ENCODE data around the gene FASN.

FASN gene

DNA sequence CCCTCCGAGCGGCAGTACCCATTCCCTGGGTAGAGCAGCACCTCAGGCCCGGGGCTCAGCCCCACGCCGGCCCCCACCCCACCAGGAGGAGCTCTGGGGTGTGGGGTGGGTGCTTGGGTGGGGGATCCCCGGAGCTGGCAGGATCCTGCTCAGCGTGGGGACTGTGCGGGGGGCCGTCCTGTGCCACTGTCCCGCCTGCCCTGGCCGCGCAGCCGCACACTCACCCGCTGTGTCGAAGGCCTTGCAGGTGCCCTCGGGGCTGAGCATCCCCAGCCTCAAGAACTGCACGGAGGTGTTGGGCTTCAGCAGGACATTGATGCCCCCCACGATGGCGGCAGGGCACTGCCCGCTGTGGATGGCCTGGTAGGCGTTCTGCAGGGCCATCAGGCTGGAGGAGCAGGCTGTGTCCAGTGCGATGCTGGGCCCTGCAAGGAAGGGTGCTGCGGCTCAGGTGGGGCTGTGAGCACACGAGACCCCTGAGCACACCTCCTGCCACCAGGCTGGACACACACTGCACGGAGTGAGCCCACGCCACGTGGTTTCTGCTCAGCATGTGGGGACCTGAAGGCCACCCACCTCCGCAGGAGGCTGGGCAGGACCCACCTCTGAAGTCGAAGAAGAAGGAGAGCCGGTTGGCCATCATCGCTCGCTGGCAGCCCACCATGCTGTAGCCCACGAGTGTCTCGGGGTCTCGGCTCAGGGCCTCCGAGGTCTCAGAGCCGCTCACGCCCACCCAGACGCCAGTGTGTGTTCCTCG, 4.9 kb downstream of the FASN start:
- no peak for DNase-seq (ENCODE audit: low spot score)
- TF ChIP-seq, protein P1, sequence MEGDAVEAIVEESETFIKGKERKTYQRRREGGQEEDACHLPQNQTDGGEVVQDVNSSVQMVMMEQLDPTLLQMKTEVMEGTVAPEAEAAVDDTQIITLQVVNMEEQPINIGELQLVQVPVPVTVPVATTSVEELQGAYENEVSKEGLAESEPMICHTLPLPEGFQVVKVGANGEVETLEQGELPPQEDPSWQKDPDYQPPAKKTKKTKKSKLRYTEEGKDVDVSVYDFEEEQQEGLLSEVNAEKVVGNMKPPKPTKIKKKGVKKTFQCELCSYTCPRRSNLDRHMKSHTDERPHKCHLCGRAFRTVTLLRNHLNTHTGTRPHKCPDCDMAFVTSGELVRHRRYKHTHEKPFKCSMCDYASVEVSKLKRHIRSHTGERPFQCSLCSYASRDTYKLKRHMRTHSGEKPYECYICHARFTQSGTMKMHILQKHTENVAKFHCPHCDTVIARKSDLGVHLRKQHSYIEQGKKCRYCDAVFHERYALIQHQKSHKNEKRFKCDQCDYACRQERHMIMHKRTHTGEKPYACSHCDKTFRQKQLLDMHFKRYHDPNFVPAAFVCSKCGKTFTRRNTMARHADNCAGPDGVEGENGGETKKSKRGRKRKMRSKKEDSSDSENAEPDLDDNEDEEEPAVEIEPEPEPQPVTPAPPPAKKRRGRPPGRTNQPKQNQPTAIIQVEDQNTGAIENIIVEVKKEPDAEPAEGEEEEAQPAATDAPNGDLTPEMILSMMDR (IDR thresholded peaks at IDR 0.05; ENCODE audit: extremely low read depth, missing control alignments) = no peak

DNA sequence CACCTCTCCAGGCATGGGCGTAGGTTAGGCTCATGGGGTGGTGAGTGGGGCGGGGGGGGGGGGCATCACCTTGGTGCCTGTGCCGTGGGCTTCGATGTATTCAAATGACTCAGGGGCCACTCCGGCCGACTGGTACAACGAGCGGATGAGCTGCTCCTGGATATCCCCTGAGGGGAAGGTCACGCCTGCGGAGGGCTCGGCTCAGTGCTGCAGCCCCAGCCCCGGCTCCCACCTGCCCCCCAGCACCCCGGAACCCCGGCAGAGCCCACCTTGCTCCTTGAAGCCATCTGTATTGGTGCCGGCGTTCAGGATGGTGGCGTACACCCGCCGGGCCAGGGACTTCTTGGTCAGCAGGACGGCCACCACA, 5.4 kb downstream of the FASN start:
- TF ChIP-seq, protein P1 (IDR thresholded peaks at IDR 0.05; ENCODE audit: extremely low read depth, missing control alignments) = no peak
- no peak for DNase-seq (ENCODE audit: low spot score)

DNA sequence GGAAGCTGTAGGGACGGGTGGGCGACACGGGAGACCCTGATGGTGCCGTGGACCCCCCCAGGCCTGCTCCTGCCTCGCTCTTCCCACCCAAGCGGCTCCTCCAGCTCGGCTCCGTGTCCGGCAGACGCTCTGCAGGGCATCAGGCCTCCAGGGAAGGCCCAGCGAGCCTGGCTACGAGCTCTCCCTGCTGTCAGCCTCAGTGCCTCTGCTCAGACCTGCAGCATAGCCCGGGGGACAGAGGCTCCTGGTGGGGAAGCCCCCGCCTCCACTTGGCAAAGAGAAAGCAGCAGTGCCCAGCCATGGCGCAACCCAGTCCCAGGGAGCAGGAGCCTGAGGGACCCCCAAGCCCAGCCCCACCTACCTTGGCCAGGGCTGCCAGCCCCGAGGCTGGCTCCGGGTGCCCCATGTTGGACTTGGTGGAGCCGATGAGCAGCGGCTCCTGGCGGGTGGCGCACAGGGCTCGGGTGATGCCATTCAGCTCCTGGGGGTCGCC, 5.9 kb downstream of the FASN start:
- DNase-seq (ENCODE audit: low spot score) = no peak
- TF ChIP-seq, protein P1 (IDR thresholded peaks at IDR 0.05; ENCODE audit: extremely low read depth, missing control alignments) = no peak

DNA sequence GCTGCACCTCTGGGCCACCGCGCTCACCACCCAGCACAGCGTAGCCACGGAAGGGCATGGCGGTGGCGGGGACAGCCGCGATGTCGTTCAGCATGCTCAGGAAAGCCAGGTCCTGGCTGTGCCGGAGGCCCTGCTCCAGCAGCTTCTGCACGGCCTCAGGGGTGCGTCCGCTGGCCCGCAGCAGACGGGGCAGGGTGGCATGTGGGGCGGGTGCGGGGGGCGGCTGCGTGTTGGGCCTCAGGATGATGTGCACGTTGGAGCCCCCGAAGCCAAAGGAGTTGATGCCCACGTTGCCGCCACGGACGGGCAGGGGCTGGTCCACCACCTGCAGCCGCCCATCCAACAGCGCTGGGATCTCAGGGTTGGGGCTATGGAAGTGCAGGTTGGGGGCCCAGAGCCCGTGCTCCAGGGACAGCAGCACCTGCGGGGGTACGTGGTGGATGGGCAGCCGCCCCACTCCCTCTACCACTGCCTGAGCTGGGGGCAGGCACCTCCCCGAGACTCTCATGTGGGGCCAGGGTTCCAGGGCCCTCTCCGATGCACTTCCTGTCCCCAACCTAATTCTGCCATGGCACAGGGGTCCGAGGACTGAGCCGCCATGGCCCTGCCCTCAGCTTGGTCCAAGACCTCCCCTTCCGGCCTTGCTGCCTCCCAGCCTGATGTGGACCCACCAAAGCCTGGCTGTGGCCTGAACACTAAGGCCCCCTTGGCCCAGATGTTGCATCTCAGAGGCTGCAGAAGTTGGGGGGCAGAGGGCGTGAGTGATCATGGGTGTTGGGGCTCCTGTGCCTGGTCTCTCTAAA, 6.6 kb downstream of the FASN start:
- TF ChIP-seq, protein P1 (IDR thresholded peaks at IDR 0.05; ENCODE audit: extremely low read depth, missing control alignments) = no peak

DNA sequence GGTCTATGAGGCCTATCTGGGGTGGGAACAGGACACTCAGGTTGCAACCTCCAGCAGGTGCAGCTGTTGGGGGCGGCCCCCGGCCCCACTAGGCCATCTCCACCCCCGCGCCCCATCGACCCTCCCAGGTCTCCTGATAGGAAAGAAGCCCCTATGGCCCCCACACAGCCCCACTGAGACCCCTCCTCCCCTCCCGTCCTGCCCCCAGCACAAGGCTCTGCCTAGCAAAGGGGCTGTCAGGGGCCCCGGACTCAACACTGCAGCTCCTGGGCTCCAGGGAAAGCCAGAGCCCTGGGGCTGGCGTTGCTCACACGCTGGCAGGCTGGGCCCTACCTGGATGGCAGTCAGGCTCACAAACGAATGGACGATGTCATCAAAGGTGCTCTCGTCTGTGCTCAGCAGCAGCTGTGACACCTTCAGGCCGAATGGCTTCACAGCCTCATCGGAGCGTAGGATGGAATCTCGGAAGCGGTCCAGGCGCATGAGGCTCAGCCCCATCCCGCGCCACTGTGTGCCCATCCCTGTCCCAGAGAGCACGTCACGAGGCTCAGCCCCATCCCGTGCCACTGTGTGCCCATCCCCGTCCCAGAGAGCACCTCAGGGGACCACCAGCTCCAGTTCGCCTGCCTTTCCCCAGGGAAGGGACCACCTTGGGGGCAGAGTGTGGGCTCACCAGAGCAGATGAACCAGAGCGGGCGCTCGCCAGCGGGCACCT, 7.3 kb downstream of the FASN start:
- TF ChIP-seq, protein P1 (IDR thresholded peaks at IDR 0.05; ENCODE audit: extremely low read depth, missing control alignments) = no peak
- DNase-seq (ENCODE audit: low spot score) = no peak

More for the DNA sequence above, 6.6 kb downstream of the FASN start:
- DNase-seq (ENCODE audit: low spot score) = no peak

DNA sequence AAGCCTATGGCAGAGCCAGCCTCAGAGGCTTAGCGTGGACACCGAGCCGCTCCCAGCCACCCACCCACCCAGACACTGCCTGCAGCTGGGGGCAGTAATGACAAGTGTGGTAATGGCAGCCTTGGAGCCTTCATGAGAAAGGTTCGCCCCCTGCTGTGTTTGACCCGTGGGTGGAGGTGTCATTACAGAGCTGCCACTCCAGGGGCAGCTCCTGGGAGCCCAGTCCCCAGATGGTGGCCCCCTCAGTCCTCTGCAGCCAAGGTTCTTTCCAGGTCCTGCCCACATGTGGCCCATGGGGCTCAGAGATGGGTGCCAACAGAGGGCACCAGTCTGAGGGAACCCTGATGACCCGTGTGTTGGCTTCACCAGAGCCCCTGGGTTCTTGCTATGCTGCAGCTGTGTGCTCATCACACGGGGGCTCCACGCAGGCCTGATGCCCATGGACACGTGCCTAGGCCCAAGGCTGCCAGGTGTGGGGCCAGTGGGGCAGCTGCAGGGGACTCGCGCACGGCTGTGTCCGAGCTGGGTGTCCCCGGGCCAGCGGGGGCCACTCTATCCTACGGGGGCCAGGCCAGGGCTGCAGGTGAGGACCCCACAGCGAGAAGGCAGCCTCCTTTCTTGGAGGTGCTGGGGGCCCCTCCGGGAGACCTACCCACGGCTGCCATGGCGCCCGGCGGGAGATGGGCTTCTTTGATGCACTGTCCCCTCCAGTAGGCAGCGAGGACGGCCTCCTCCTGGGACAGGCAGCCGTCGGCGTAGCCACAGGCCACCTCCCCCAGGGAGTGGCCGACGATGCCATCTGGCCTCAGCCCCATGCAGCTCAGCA, 8.1 kb downstream of the FASN start:
- TF ChIP-seq, protein P1 (IDR thresholded peaks at IDR 0.05; ENCODE audit: extremely low read depth, missing control alignments) = no peak
- DNase-seq (ENCODE audit: low spot score) = no peak
